ENCODE results near the gene SDC4. TPM values are rescaled to one million over a fixed set of nuclear protein-coding genes. Genes with fewer than 3 reads are reported as not detected.

Gene SDC4
- total RNA-seq, 4 donors from 2014 or later, result 50.4 to 168 (median 97.8) TPM

DNA sequence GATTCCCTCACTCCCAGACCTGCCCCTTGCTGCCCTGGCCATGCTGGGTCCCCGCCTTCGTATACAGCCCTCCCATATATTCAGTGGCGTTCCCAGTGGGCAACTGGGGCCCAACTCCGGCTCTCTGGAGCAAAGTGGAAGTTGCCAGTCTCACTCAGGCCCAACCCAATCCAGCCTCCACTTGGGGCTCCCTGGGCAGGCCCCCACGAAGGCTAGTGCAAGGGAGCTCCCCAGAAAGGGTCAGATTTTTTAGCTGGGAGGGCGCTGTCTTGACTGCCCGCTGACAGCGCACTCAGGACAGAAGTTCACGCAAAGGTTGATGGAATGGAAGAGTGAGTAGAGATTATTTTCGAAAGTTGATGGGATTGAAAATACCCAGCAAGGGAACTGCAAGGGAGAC lies 24.0 kb upstream of the SDC4 start:
- Histone ChIP-seq H3K27me3 (no peaks in the 10 kb centered on the region), H3K27ac (peak overlapping the region in 1 of 4 donors; percentile 79), H3K4me3 (peak overlapping the region in 1 of 4 donors; percentile 63), H3K4me1 (peaks cover 6 to 12% of the 10 kb centered on the region in 2 donors), H3K36me3 (peaks cover 0 to 14% of the 10 kb centered on the region in 2 donors), H3K9me3 (no peaks in the 10 kb centered on the region)
- ATAC-seq (no peak), DNase-seq (no peak)
- intact Hi-C loops (cut with DNase I; ENCODE audit: low total_unique reads) (loop anchor here (5.0 kb wide), 1 partner anchor 400 kb away; no protein-coding TSS in a partner anchor), in situ Hi-C loops (cut with MboI; ENCODE audit: low sequenced_read_pairs in 4 of 4) (loop anchor here (5.0 to 25.0 kb wide), 6 partner anchors 40 to 1160 kb away; partner anchors contain the start of gene OSER1 (in 1 of the 4))
- no peak for TF ChIP-seq POLR2A (IDR thresholded peaks at IDR 0.05)
- TF ChIP-seq, protein P1, sequence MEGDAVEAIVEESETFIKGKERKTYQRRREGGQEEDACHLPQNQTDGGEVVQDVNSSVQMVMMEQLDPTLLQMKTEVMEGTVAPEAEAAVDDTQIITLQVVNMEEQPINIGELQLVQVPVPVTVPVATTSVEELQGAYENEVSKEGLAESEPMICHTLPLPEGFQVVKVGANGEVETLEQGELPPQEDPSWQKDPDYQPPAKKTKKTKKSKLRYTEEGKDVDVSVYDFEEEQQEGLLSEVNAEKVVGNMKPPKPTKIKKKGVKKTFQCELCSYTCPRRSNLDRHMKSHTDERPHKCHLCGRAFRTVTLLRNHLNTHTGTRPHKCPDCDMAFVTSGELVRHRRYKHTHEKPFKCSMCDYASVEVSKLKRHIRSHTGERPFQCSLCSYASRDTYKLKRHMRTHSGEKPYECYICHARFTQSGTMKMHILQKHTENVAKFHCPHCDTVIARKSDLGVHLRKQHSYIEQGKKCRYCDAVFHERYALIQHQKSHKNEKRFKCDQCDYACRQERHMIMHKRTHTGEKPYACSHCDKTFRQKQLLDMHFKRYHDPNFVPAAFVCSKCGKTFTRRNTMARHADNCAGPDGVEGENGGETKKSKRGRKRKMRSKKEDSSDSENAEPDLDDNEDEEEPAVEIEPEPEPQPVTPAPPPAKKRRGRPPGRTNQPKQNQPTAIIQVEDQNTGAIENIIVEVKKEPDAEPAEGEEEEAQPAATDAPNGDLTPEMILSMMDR (IDR thresholded peaks at IDR 0.05 in 4 of 5, conservative IDR thresholded peaks at IDR 0.05 in 1 of 5), result no peak

DNA sequence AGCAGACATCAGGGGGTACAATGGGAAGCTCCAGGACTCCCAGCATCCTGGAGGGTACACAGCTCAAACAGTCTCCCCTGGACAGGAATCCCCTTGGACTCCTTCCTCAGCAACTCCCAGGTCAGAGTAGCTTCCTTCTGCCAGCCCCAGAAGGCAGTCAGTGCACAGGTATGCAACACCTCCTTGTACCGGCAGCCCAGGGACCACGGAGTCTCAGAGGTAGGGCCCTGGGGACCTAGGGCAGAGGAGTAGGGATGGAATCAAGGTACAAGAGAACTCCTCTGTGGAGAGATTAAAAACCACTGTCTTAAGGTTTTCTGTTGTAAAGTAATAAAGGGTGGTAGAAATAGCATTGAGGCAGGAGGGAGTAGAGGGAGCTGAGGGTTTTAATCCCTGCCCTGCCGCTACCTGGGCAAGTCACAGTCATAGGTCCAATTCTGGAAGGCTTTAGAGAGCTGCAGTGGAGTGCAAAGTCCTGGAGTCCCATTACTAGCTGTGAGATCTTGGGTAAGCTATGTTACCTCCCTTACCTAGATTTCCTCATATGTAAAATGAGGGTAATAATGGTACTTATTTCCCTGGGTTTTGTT lies 22.4 kb upstream of the SDC4 start:
- DNase-seq, result no peak
- Histone ChIP-seq H3K36me3 (peaks cover 0 to 29% of the 10 kb centered on the region in 2 donors), H3K27me3 (no peaks in the 10 kb centered on the region), H3K9me3 (no peaks in the 10 kb centered on the region), H3K4me3 (no peak overlapping the region), H3K4me1 (peaks cover 6 to 12% of the 10 kb centered on the region in 2 donors), H3K27ac (no peak overlapping the region)
- TF ChIP-seq POLR2A (IDR thresholded peaks at IDR 0.05), result no peak
- TF ChIP-seq, protein P1 (IDR thresholded peaks at IDR 0.05 in 4 of 5, conservative IDR thresholded peaks at IDR 0.05 in 1 of 5), result no peak
- intact Hi-C loops (cut with DNase I; ENCODE audit: low total_unique reads) (loop anchor here (5.0 kb wide), 1 partner anchor 402 kb away; no protein-coding TSS in a partner anchor), in situ Hi-C loops (cut with MboI; ENCODE audit: low sequenced_read_pairs in 4 of 4) (loop anchor here (5.0 to 25.0 kb wide), 6 partner anchors 42 to 1158 kb away; partner anchors contain the start of gene OSER1 (in 1 of the 4))
- ATAC-seq, result no peak

DNA sequence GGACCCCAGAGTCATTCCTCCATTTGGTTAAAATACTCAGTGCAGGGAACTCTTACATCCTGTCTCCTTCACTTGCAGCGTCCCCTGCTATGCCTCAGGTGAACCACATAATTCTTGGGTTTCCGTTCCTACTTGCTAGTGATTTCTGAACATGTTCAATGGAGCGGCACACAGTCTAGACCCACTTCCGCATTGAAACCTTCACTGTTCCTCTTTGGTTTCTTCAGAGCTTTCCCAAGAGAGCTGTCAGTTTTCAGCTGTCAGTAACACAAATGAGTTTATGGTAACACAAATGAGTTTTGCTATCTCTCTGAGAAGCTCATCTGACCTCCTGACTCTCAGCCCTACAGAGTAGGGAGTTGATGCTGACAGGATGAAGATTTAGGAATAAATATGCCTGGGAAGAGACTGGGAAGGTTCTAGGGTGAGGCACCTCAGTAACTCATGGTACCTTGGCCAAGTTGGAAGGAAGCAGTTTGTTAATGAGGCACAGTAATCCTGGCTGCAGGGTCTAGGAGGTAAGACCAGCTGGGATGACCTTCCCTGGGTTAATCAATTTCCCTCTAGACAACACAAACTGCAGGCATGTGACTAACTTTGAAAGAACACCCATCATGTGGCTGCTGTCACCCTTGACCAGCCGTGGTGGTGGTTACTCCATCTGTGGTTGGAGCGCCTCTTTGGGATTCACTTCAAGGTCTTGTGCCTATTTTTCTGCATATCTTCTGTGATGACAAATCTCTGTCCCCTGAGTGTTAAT lies 20.2 kb upstream of the SDC4 start:
- intact Hi-C loops (cut with DNase I; ENCODE audit: low total_unique reads) (no loop called here), in situ Hi-C loops (cut with MboI; ENCODE audit: low sequenced_read_pairs in 4 of 4) (loop anchor here in 1 of 4 donors (25.0 kb wide), 1 partner anchor 1156 kb away; the partner anchor contains the start of gene OSER1)

DNA sequence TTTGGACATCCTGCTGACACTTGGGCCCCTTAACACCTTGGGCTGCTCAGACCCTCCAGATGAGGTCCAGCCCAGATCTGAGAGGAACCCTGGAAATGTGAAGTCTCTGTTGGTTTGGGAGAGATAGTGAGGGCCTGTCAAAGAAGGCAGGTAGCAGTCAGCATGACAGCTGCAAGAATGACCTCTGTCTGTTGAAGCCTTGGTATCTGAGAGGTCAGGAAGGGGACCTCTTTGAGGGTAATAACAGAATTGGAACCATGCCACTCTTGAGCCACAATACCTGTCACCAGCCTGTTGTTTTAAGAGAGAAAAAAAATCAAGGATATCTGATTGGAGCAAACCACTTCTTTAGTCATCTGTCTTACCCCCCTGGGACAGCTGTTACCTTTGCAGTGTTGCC lies 18.9 kb upstream of the SDC4 start:
- intact Hi-C loops (cut with DNase I; ENCODE audit: low total_unique reads) (no loop called here), in situ Hi-C loops (cut with MboI; ENCODE audit: low sequenced_read_pairs in 4 of 4) (loop anchor here in 1 of 4 donors (25.0 kb wide), 1 partner anchor 1155 kb away; the partner anchor contains the start of gene OSER1)
- Histone ChIP-seq H3K36me3 (peaks cover 0 to 34% of the 10 kb centered on the region in 2 donors), H3K4me3 (no peak overlapping the region), H3K4me1 (peaks cover 8% of the 10 kb centered on the region in 2 donors), H3K27me3 (no peaks in the 10 kb centered on the region), H3K9me3 (no peaks in the 10 kb centered on the region), H3K27ac (no peak overlapping the region)
- TF ChIP-seq, protein P1 (IDR thresholded peaks at IDR 0.05 in 4 of 5, conservative IDR thresholded peaks at IDR 0.05 in 1 of 5), result no peak
- no peak for TF ChIP-seq POLR2A (IDR thresholded peaks at IDR 0.05)
- DNase-seq, result no peak
- no peak for ATAC-seq

More for the DNA sequence above, 20.2 kb upstream of the SDC4 start:
- H3K27ac ChIP-seq, result no peak overlapping the region
- no peak overlapping the region for H3K4me3 ChIP-seq
- no peak for TF ChIP-seq POLR2A (IDR thresholded peaks at IDR 0.05)
- TF ChIP-seq, protein P1 (IDR thresholded peaks at IDR 0.05 in 4 of 5, conservative IDR thresholded peaks at IDR 0.05 in 1 of 5), result no peak
- DNase-seq (no peak), ATAC-seq (no peak)
- H3K36me3 ChIP-seq, result peaks cover 0 to 34% of the 10 kb centered on the region in 2 donors
- no peaks in the 10 kb centered on the region for H3K9me3 ChIP-seq
- no peaks in the 10 kb centered on the region for H3K27me3 ChIP-seq
- H3K4me1 ChIP-seq, result peaks cover 13 to 20% of the 10 kb centered on the region in 2 donors
